HepG2 (cell line): Measurements from ENCODE around the gene NEDD8. TPM values are rescaled to one million over a fixed set of nuclear protein-coding genes. Genes with fewer than 3 reads are reported as not detected.

Experiments used
- ATF5 ChIP-seq: sonication (generic); formaldehyde crosslinking; IDR thresholded peaks from 2 replicates; pipeline ENCODE4 v1.4.0; 2020; ENCODE audit warnings: mild to moderate bottlenecking, low read depth, missing genetic modification reagents
- CHD4 ChIP-seq: fragments of 200-600 bp; sonication (generic); IDR thresholded peaks from 2 replicates; pipeline ENCODE4 v1.7.0; 2017; ENCODE audit warnings: mild to moderate bottlenecking, low read length, borderline replicate concordance
- ELK4 ChIP-seq: sonication (generic); formaldehyde crosslinking; IDR thresholded peaks from 2 replicates; pipeline ENCODE4 v1.9.0; 2021; ENCODE audit warnings: missing genetic modification reagents, borderline replicate concordance
- FOXO1 ChIP-seq: sonication (generic); formaldehyde crosslinking; IDR thresholded peaks from 2 replicates; pipeline ENCODE4 v1.4.0; 2020; ENCODE audit warnings: missing genetic modification reagents
- KDM6A ChIP-seq: IDR thresholded peaks from 2 replicates; pipeline ENCODE4 v1.6.1; 2016; ENCODE audit warnings: low read depth
- MXD3 ChIP-seq: IDR thresholded peaks from 2 replicates; pipeline ENCODE4 v1.6.1; 2016; ENCODE audit warnings: mild to moderate bottlenecking, missing biosample characterization, missing genetic modification reagents
- POLR2AphosphoS2 ChIP-seq: IDR thresholded peaks from 2 replicates; pipeline ENCODE4 v1.6.1; 2011; ENCODE audit warnings: low read depth, low read length, improper control_type of control experiment
- REXO4 ChIP-seq: sonication (generic); formaldehyde crosslinking; IDR thresholded peaks from 2 replicates; pipeline ENCODE4 v1.8.0; 2022; ENCODE audit warnings: missing genetic modification reagents, mild to moderate bottlenecking, borderline replicate concordance
- SMAD3 ChIP-seq: sonication (generic); formaldehyde crosslinking; IDR thresholded peaks from 2 replicates; pipeline ENCODE4 v1.4.0; 2020; ENCODE audit warnings: missing genetic modification reagents
- SP140L ChIP-seq: sonication (generic); formaldehyde crosslinking; IDR thresholded peaks from 2 replicates; pipeline ENCODE4 v1.4.0; 2020; ENCODE audit warnings: missing genetic modification reagents, borderline replicate concordance
- TCF7L2 ChIP-seq: IDR thresholded peaks from 2 replicates; pipeline ENCODE4 v1.6.1; 2011; ENCODE audit warnings: mild to moderate bottlenecking, low read depth, low read length, moderate library complexity
- ZHX1 ChIP-seq: sonication (generic); formaldehyde crosslinking; IDR thresholded peaks from 2 replicates; pipeline ENCODE4 v1.8.1; 2022; ENCODE audit warnings: low read depth, mild to moderate bottlenecking, missing genetic modification reagents
- ZNF513 ChIP-seq: sonication (generic); formaldehyde crosslinking; conservative IDR thresholded peaks from 2 replicates; pipeline ENCODE4 v1.5.0; 2020; ENCODE audit warnings: missing genetic modification reagents
- ZNF552 ChIP-seq: sonication (generic); formaldehyde crosslinking; IDR thresholded peaks from 2 replicates; pipeline ENCODE4 v1.9.0; 2022; ENCODE audit warnings: missing genetic modification reagents, mild to moderate bottlenecking, borderline replicate concordance
- ZNF556 ChIP-seq: sonication (generic); formaldehyde crosslinking; IDR thresholded peaks from 2 replicates; pipeline ENCODE4 v1.4.0; 2020; ENCODE audit warnings: mild to moderate bottlenecking, missing genetic modification reagents, borderline replicate concordance
- ZNF768 ChIP-seq: sonication (generic); formaldehyde crosslinking; IDR thresholded peaks from 2 replicates; pipeline ENCODE4 v1.4.0; 2020; ENCODE audit warnings: missing genetic modification reagents
- ZNF770 ChIP-seq: sonication (generic); formaldehyde crosslinking; IDR thresholded peaks from 2 replicates; pipeline ENCODE4 v1.5.0; 2020; ENCODE audit warnings: mild to moderate bottlenecking, missing genetic modification reagents
- ZNF780A ChIP-seq: sonication (generic); formaldehyde crosslinking; IDR thresholded peaks from 2 replicates; pipeline ENCODE4 v1.8.0; 2022; ENCODE audit warnings: mild to moderate bottlenecking, missing genetic modification reagents, moderate library complexity
- ZNF800 ChIP-seq: sonication (generic); formaldehyde crosslinking; IDR thresholded peaks from 2 replicates; pipeline ENCODE4 v1.4.0; 2020; ENCODE audit warnings: missing genetic modification reagents
- polyA plus RNA-seq, 8 experiments: library from polyadenylated mRNA; depleted of rRNA in 3 of 8; stranded (reverse) in 7 of 8; unstranded in 1 of 8; fragments of >200 nt; fragmentation: Illumina TruSeq in 4 of 8; extraction: Trizol in 4 of 8; gene quantifications; 2 replicates each; pipeline versions ENCODE4 v1.2.1 to v1.2.3, GENCODE V29; 2011 to 2016; ENCODE audit warnings: low read depth in 4 of 8, missing spikeins in 1 of 8, mixed read lengths in 1 of 8; ENCODE audit not compliant: insufficient read depth in 1 of 8
- total RNA-seq, 5 experiments: library from RNA; depleted of rRNA; stranded (reverse); fragments of >200 nt; fragmentation: Illumina TruSeq; extraction: Trizol; gene quantifications; 2 replicates each; pipeline ENCODE4 v1.2.3, GENCODE V29; 2016; ENCODE audit warnings: low read depth in 1 of 5

Gene NEDD8
- total and polyA plus RNA-seq, 2 of the 13 experiments (the other 11 are each of a cell fraction or from before 2014, with no cell fraction given): 535 to 713 TPM

- TF ChIP-seq SP140L (CRISPR knock-in tag) (no peak), ZNF556 (CRISPR knock-in tag) (peak; percentile 44; the same call in 1 of the 2 replicates), MXD3 (CRISPR knock-in tag) (no peak), ZNF552 (CRISPR knock-in tag) (no peak), ZNF800 (CRISPR knock-in tag) (no peak), TCF7L2 (no peak), ZNF768 (CRISPR knock-in tag) (no peak), SMAD3 (CRISPR knock-in tag) (no peak), KDM6A (CRISPR knock-in tag) (no peak), FOXO1 (CRISPR knock-in tag) (no peak), ATF5 (CRISPR knock-in tag) (no peak), ZHX1 (CRISPR knock-in tag) (no peak), ZNF513 (CRISPR knock-in tag) (no peak), POLR2AphosphoS2 (no peak), CHD4 (no peak), ZNF770 (CRISPR knock-in tag) (no peak), ZNF780A (CRISPR knock-in tag) (no peak), ELK4 (CRISPR knock-in tag) (no peak), REXO4 (no peak)
Observed at GRCh38 chr14:24273422-24273998, 41.3 kb upstream of the NEDD8 start (continued).
